Liver (tissue), 9 donors: ENCODE measurements around the gene PAQR4. TPM values are rescaled to one million over a fixed set of nuclear protein-coding genes. Genes with fewer than 3 reads are reported as not detected.
"Not testable (repeated sequence)": the region's sequence is repeated elsewhere in the genome, so short reads cannot be mapped to it uniquely, and the experiment has no call there.

Experiments
- DNase-seq: peaks from one replicate; pipeline ENCODE4 v3.0.0-alpha.2; 2017; ENCODE audit warnings: low spot score
- H3K27ac ChIP-seq, 2 donors: one replicate each; pipeline ENCODE4 v1.7.0; 2013; ENCODE audit warnings: inconsistent platforms in 2 of 2, low read length in 2 of 2, control low read depth in 1 of 2, low read depth in 1 of 2, mild to moderate bottlenecking in 1 of 2
- H3K27me3 ChIP-seq, 4 donors: one replicate each; pipeline versions ENCODE4 v1.6.1 to v1.7.0; 2013; ENCODE audit warnings: low read length in 3 of 4, inconsistent platforms in 1 of 4, mild to moderate bottlenecking in 1 of 4, moderate library complexity in 1 of 4; ENCODE audit not compliant: control insufficient read depth in 4 of 4, insufficient read depth in 4 of 4
- H3K36me3 ChIP-seq, 4 donors: one replicate each; pipeline versions ENCODE4 v1.6.1 to v1.7.0; 2013; ENCODE audit warnings: low read length in 3 of 4, mild to moderate bottlenecking in 3 of 4, low read depth in 1 of 4, moderate library complexity in 1 of 4; ENCODE audit not compliant: control insufficient read depth in 4 of 4, insufficient read depth in 3 of 4
- H3K4me1 ChIP-seq, 4 donors: one replicate each; pipeline versions ENCODE4 v1.6.1 to v1.7.0; 2013; ENCODE audit warnings: low read length in 3 of 4, mild to moderate bottlenecking in 3 of 4, moderate library complexity in 1 of 4; ENCODE audit not compliant: control insufficient read depth in 4 of 4, insufficient read depth in 4 of 4
- H3K4me3 ChIP-seq, 3 donors: one replicate each; pipeline versions ENCODE4 v1.6.1 to v1.7.0; 2013; ENCODE audit warnings: low read length in 3 of 3, control low read depth in 1 of 3, low read depth in 1 of 3, mild to moderate bottlenecking in 1 of 3
- H3K9ac ChIP-seq, 2 donors: one replicate each; pipeline ENCODE4 v1.7.0; 2013; ENCODE audit warnings: low read length in 2 of 2, mild to moderate bottlenecking in 2 of 2, moderate library complexity in 2 of 2, control low read depth in 1 of 2, low read depth in 1 of 2
- H3K9me3 ChIP-seq, 4 donors: one replicate each; pipeline versions ENCODE4 v1.6.1 to v1.7.0; 2013; ENCODE audit warnings: low read length in 3 of 4; ENCODE audit not compliant: control insufficient read depth in 4 of 4
- CTCF ChIP-seq: fragments of 150-350 bp; IDR thresholded peaks from 2 replicates; pipeline ENCODE4 v1.5.1; 2017; ENCODE audit warnings: improper control_type of control experiment, low read depth, low read length; ENCODE audit not compliant: missing input control
- EGR1 ChIP-seq, 2 donors: IDR thresholded peaks; 2 replicates each; pipeline ENCODE4 v1.6.1; 2016 to 2018; ENCODE audit warnings: antibody characterized with exemption in 2 of 2, low read depth in 2 of 2
- FOXA1 ChIP-seq: IDR thresholded peaks from 2 replicates; pipeline ENCODE4 v1.6.1; 2016; ENCODE audit warnings: antibody characterized with exemption
- GABPA ChIP-seq, 2 donors: IDR thresholded peaks in 1 of 2; conservative IDR thresholded peaks in 1 of 2; 2 replicates each; pipeline ENCODE4 v1.6.1; 2016; ENCODE audit warnings: antibody characterized with exemption in 2 of 2, mild to moderate bottlenecking in 1 of 2, moderate library complexity in 1 of 2
- HNF4A ChIP-seq, 2 donors: conservative IDR thresholded peaks; 2 replicates each; pipeline ENCODE4 v1.6.1; 2016; ENCODE audit warnings: antibody characterized with exemption in 2 of 2, mild to moderate bottlenecking in 2 of 2
- JUND ChIP-seq, 2 donors: IDR thresholded peaks; 2 replicates each; pipeline ENCODE4 v1.6.1; 2016; ENCODE audit warnings: antibody characterized with exemption in 2 of 2
- MAX ChIP-seq: IDR thresholded peaks from 2 replicates; pipeline ENCODE4 v1.6.1; 2016; ENCODE audit warnings: antibody characterized with exemption
- RAD21 ChIP-seq, 2 donors: IDR thresholded peaks; 2 replicates each; pipeline ENCODE4 v1.6.1; 2016; ENCODE audit warnings: antibody characterized with exemption in 2 of 2, mild to moderate bottlenecking in 2 of 2
- RXRA ChIP-seq, 2 donors: IDR thresholded peaks; 2 replicates each; pipeline ENCODE4 v1.6.1; 2017 to 2018; ENCODE audit warnings: antibody characterized with exemption in 2 of 2, mild to moderate bottlenecking in 1 of 2
- SP1 ChIP-seq: IDR thresholded peaks from 2 replicates; pipeline ENCODE4 v1.6.1; 2018; ENCODE audit warnings: antibody characterized with exemption, mild to moderate bottlenecking
- TAF1 ChIP-seq: conservative IDR thresholded peaks from 2 replicates; pipeline ENCODE4 v1.6.1; 2016; ENCODE audit warnings: antibody characterized with exemption, mild to moderate bottlenecking
- YY1 ChIP-seq: IDR thresholded peaks from 2 replicates; pipeline ENCODE4 v1.6.1; 2016; ENCODE audit warnings: antibody characterized with exemption, mild to moderate bottlenecking
- WGBS: extraction: QIAGEN DNeasy Blood & Tissue Kit; methylation state at CpG from one replicate; pipeline ENCODE4 v1.1.7; 2013; 5-methylcytosine and 5-hydroxymethylcytosine counted together
- polyA plus RNA-seq, 2 donors: library from polyadenylated mRNA; stranded (reverse) in 1 of 2; unstranded in 1 of 2; fragments of 200-250 nt in 1 of 2; fragments of >200 nt in 1 of 2; fragmentation: Nextera tagmentation in 1 of 2; extraction: Ambion mirVana in 1 of 2; gene quantifications; one replicate each; pipeline versions ENCODE4 v1.2.1 to v1.2.3, GENCODE V29; 2013 to 2015
- total RNA-seq, 2 donors: library from RNA; depleted of rRNA; stranded (reverse); fragments of >200 nt; gene quantifications; one replicate each; pipeline ENCODE4 v1.2.3, GENCODE V29; 2014
- TF ChIP-seq, protein P1 (sequence below): IDR thresholded peaks from 2 replicates; pipeline ENCODE4 v1.6.1; 2016; ENCODE audit warnings: antibody characterized with exemption
- donor health status: healthy.
- donor health status: healthy.
- donor health status: healthy.
- donor health status: healthy.
- donor health status: healthy.

PAQR4 gene
- total and polyA plus RNA-seq, 4 donors: 0.63 to 9.9 (median 2.0) TPM

DNA sequence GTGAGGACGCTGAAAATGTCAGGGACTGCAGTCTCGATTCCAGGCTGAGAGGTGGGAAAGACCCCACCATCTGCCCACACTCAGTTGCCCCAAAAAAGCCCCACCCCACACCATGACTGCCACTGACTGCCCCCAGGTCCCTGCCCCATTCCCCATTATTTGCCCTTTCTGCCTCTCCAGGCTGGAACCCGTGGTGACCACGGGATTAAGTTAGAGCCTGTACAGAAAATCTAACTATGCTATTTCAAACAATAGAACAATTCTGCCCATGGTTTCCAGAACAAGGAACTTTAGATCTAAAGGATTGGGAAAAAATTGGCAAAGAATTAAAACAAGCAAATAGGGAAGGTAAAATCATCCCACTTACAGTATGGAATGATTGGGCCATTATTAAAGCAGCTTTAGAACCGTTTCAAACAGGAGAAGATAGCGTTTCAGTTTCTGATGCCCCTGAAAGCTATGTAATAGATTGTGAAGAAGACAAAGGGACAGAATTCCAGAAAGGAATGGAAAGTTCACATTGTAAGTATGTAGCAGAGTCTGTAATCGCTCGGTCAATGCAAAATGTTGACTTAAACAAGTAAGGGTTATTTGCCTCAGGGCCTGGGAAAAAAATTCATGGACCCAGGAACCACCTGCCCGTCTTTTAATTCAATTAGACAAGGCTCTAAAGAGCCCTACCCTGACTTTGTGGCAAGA is 43.0 kb upstream of the PAQR4 start:
- H3K9ac ChIP-seq: no peak overlapping the region
- peaks cover 2 to 7% (median 5%) of the 10 kb centered on the region in 4 donors for H3K4me1 ChIP-seq
- no peaks in the 10 kb centered on the region for H3K9me3 ChIP-seq
- H3K4me3 ChIP-seq: no peak overlapping the region
- WGBS: 82% methylated on average over 9 of the region's 9 CpGs
- DNase-seq: no peak
- no peaks in the 10 kb centered on the region for H3K27me3 ChIP-seq
- peaks cover 0 to 10% (median 6%) of the 10 kb centered on the region in 4 donors for H3K36me3 ChIP-seq
- no peak for TF ChIP-seq GABPA (IDR thresholded peaks at IDR 0.05 in 1 of 2, conservative IDR thresholded peaks at IDR 0.05 in 1 of 2)
- no peak for TF ChIP-seq JUND (IDR thresholded peaks at IDR 0.05)
- no peak for TF ChIP-seq FOXA1
- TF ChIP-seq TAF1: no peak
- TF ChIP-seq HNF4A (conservative IDR thresholded peaks at IDR 0.05): no peak
- TF ChIP-seq YY1: no peak
- no peak for TF ChIP-seq SP1
- no peak for TF ChIP-seq EGR1 (IDR thresholded peaks at IDR 0.05; ENCODE audit: low read depth in 2 of 2)
- TF ChIP-seq, protein P1, sequence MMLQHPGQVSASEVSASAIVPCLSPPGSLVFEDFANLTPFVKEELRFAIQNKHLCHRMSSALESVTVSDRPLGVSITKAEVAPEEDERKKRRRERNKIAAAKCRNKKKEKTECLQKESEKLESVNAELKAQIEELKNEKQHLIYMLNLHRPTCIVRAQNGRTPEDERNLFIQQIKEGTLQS: no peak
- no peak overlapping the region for H3K27ac ChIP-seq

DNA sequence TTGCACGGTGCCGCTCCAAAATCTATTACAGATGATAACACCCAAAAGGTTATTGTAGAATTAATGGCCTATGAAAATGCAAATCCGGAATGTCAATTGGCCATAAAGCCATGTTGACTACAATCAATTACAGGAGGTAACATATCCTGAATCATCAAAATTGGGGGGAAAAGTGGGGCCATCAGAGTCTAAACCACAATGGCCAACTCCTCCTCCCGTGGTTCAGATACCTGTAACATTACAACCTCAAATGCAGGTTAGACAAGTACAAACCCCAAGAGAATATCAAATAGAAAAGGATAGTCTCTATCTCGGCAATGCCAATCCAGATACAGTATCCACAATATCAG is 42.5 kb upstream of the PAQR4 start:
- no peak for DNase-seq
- Histone ChIP-seq H3K4me1 (peaks cover 2 to 7% (median 5%) of the 10 kb centered on the region in 4 donors), H3K9me3 (no peaks in the 10 kb centered on the region), H3K9ac (no peak overlapping the region), H3K27me3 (no peaks in the 10 kb centered on the region), H3K36me3 (peaks cover 0 to 10% (median 6%) of the 10 kb centered on the region in 4 donors), H3K27ac (no peak overlapping the region), H3K4me3 (no peak overlapping the region)
- 79% methylated on average over 5 of the region's 5 CpGs for WGBS
- TF ChIP-seq MAX (no peak), RXRA (IDR thresholded peaks at IDR 0.05) (no peak)
- TF ChIP-seq, protein P1: no peak

DNA sequence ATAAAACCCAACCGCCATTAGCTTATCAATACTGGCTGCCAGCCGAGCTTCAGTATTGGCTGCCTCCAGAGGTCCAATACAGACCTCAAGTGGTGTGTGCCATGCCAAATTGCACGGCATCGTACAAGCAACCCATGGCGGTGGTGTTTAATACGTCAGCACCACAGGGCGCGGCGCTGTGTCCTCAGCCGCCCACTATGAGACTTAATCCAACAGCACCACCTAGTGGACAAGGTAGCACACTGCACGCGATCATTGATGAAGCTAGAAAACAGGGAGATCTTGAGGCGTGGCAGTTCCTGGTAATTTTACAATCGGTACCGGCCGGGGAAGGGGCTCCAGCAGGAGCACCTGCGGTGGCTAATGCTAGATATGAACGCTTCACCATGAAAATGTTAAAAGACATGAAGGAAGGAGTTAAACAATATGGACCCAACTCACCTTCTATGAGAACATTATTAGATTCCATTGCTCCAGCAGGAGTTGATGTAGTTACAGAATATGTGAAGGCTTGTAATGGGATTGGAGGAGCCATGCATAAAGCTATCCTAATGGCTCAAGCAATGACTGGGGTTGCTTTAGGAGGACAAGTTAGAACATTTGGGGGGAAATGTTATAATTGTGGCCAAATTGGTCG is 42.0 kb upstream of the PAQR4 start:
- Histone ChIP-seq H3K9ac (no peak overlapping the region), H3K9me3 (no peaks in the 10 kb centered on the region), H3K36me3 (peaks cover 0 to 8% (median 6%) of the 10 kb centered on the region in 4 donors), H3K27ac (no peak overlapping the region), H3K4me1 (peaks cover 2 to 7% (median 5%) of the 10 kb centered on the region in 4 donors), H3K27me3 (no peaks in the 10 kb centered on the region), H3K4me3 (no peak overlapping the region)
- 8% methylated on average over 19 of the region's 19 CpGs for WGBS
- TF ChIP-seq CTCF (peak; percentile 96), RAD21 (IDR thresholded peaks at IDR 0.05) (peak; percentile 85 to 91), RXRA (IDR thresholded peaks at IDR 0.05) (no peak)
- peak; percentile 83 for DNase-seq

GRCh38 chr16:2928151-2928550 is 41.0 kb upstream of the PAQR4 start:
- not testable (repeated sequence) for H3K27ac ChIP-seq, H3K27me3 ChIP-seq, H3K9ac ChIP-seq, H3K9me3 ChIP-seq, H3K4me3 ChIP-seq, DNase-seq, H3K4me1 ChIP-seq
- H3K36me3 ChIP-seq: peaks cover 0 to 11% (median 6%) of the 10 kb centered on the region in 4 donors
- WGBS: 89% methylated on average over 4 of the region's 4 CpGs
